ENCODE data around the gene GPR61.

The GPR61 gene

GRCh38 chr1:109529881-109530456 is 9.7 kb upstream of the GPR61 start:
- H3K27me3 ChIP-seq (ENCODE audit: low read depth, low read length) = no peaks in the 10 kb centered on the region
- H3K4me1 ChIP-seq (ENCODE audit: control insufficient read depth in 1 of 2, insufficient read depth in 2 of 2, low read length in 2 of 2) = peaks cover 5 to 15% of the 10 kb centered on the region in 2 donors
- H3K9me3 ChIP-seq (ENCODE audit: control insufficient read depth in 1 of 2, low read length in 2 of 2) = no peaks in the 10 kb centered on the region
- H3K27ac ChIP-seq (ENCODE audit: low read length) = no peak overlapping the region
- no peaks in the 10 kb centered on the region for H3K36me3 ChIP-seq (ENCODE audit: control insufficient read depth in 1 of 2, insufficient read depth in 2 of 2, low read length in 2 of 2)
- H3K4me3 ChIP-seq (ENCODE audit: low read depth in 1 of 2, low read length in 2 of 2) = no peak overlapping the region

DNA sequence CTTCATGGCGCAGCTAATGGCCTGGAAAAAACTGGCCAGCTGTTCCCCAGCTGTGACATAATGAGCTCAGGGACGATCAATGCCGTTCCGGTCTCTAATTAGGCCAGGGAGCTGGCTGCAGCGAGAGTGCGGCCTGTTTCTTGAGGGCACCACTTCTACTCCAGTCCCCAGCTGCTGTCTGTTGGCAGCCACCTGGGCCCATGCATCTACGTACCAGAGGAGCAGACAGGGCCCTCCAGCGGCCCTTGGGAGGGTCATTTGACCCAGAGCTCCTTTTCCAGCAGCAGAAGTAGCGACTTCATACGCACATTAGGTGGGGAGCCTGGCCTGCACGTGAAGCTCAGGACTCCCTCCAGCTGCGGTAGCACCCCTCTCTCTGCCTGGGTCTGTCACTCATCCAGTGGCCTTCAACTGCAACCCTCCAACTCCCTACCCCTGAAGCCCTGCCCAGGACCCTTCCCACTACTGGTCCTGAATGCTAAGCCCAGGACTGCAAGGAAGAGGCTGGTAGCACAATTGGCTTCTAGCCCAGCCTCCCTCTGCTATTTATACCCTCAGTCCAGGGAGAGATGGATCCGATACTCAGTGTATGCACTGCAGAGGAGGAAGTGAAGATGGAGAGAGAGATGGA is 9.1 kb upstream of the GPR61 start:
- no peak overlapping the region for H3K27ac ChIP-seq (ENCODE audit: low read length)
- no peak overlapping the region for H3K4me3 ChIP-seq (ENCODE audit: low read depth in 1 of 2, low read length in 2 of 2)
- H3K36me3 ChIP-seq (ENCODE audit: control insufficient read depth in 1 of 2, insufficient read depth in 2 of 2, low read length in 2 of 2) = no peaks in the 10 kb centered on the region
- H3K9me3 ChIP-seq (ENCODE audit: control insufficient read depth in 1 of 2, low read length in 2 of 2) = no peaks in the 10 kb centered on the region
- H3K4me1 ChIP-seq (ENCODE audit: control insufficient read depth in 1 of 2, insufficient read depth in 2 of 2, low read length in 2 of 2) = peaks cover 7 to 20% of the 10 kb centered on the region in 2 donors
- no peaks in the 10 kb centered on the region for H3K27me3 ChIP-seq (ENCODE audit: low read depth, low read length)

- Histone ChIP-seq H3K27ac (ENCODE audit: low read length) (no peak overlapping the region), H3K9me3 (ENCODE audit: control insufficient read depth in 1 of 2, low read length in 2 of 2) (no peaks in the 10 kb centered on the region), H3K4me1 (ENCODE audit: control insufficient read depth in 1 of 2, insufficient read depth in 2 of 2, low read length in 2 of 2) (peaks cover 8 to 28% of the 10 kb centered on the region in 2 donors), H3K4me3 (ENCODE audit: low read depth in 1 of 2, low read length in 2 of 2) (no peak overlapping the region), H3K27me3 (ENCODE audit: low read depth, low read length) (no peaks in the 10 kb centered on the region), H3K36me3 (ENCODE audit: control insufficient read depth in 1 of 2, insufficient read depth in 2 of 2, low read length in 2 of 2) (no peaks in the 10 kb centered on the region)
Observed at GRCh38 chr1:109531380-109531779, 8.3 kb upstream of the GPR61 start.

DNA sequence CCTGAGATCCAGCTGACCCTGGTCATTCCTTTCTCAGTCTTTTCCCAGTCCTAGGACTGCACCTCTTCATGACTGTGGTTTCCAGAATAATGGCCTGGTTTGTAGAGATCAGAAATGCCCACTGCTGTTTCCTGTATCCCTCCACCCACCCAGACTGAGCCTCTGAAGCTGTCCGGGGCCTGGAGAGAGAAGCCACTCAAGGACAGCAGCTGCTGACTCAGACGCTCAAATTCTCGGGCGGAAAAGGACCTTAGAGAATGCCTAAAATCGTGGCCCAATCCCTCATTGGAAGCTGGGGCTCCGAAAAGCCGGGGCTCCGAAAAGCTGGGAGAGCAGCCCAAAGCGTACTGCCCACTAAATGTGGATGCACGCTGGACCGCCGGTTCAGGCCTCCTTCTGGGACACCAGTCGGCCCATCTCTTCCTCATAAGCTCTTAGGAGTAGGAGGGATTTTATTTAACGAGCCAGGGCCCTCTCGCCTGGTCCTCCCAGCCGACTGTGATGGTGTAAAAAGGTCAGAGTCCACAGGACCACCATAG is 7.8 kb upstream of the GPR61 start:
- Histone ChIP-seq H3K27me3 (ENCODE audit: low read depth, low read length) (no peaks in the 10 kb centered on the region), H3K4me1 (ENCODE audit: control insufficient read depth in 1 of 2, insufficient read depth in 2 of 2, low read length in 2 of 2) (peaks cover 11 to 31% of the 10 kb centered on the region in 2 donors), H3K4me3 (ENCODE audit: low read depth in 1 of 2, low read length in 2 of 2) (peak overlapping the region; percentile 37 to 50), H3K9me3 (ENCODE audit: control insufficient read depth in 1 of 2, low read length in 2 of 2) (no peaks in the 10 kb centered on the region), H3K36me3 (ENCODE audit: control insufficient read depth in 1 of 2, insufficient read depth in 2 of 2, low read length in 2 of 2) (no peaks in the 10 kb centered on the region), H3K27ac (ENCODE audit: low read length) (no peak overlapping the region)

- H3K4me3 ChIP-seq (ENCODE audit: low read depth in 1 of 2, low read length in 2 of 2) = peak overlapping the region; percentile 37 to 50
- H3K36me3 ChIP-seq (ENCODE audit: control insufficient read depth in 1 of 2, insufficient read depth in 2 of 2, low read length in 2 of 2) = no peaks in the 10 kb centered on the region
- no peak overlapping the region for H3K27ac ChIP-seq (ENCODE audit: low read length)
- H3K27me3 ChIP-seq (ENCODE audit: low read depth, low read length) = no peaks in the 10 kb centered on the region
- peaks cover 11 to 31% of the 10 kb centered on the region in 2 donors for H3K4me1 ChIP-seq (ENCODE audit: control insufficient read depth in 1 of 2, insufficient read depth in 2 of 2, low read length in 2 of 2)
- no peaks in the 10 kb centered on the region for H3K9me3 ChIP-seq (ENCODE audit: control insufficient read depth in 1 of 2, low read length in 2 of 2)
Observed at GRCh38 chr1:109532365-109533136, 7.1 kb upstream of the GPR61 start.

- no peaks in the 10 kb centered on the region for H3K9me3 ChIP-seq (ENCODE audit: control insufficient read depth in 1 of 2, low read length in 2 of 2)
- peaks cover 11 to 31% of the 10 kb centered on the region in 2 donors for H3K4me1 ChIP-seq (ENCODE audit: control insufficient read depth in 1 of 2, insufficient read depth in 2 of 2, low read length in 2 of 2)
- H3K27me3 ChIP-seq (ENCODE audit: low read depth, low read length) = no peaks in the 10 kb centered on the region
- H3K27ac ChIP-seq (ENCODE audit: low read length) = no peak overlapping the region
- H3K4me3 ChIP-seq (ENCODE audit: low read depth in 1 of 2, low read length in 2 of 2) = no peak overlapping the region
- no peaks in the 10 kb centered on the region for H3K36me3 ChIP-seq (ENCODE audit: control insufficient read depth in 1 of 2, insufficient read depth in 2 of 2, low read length in 2 of 2)
Observed at GRCh38 chr1:109534307-109534858, 5.3 kb upstream of the GPR61 start.

GRCh38 chr1:109535481-109535880 is 4.2 kb upstream of the GPR61 start:
- peaks cover 11 to 31% of the 10 kb centered on the region in 2 donors for H3K4me1 ChIP-seq (ENCODE audit: control insufficient read depth in 1 of 2, insufficient read depth in 2 of 2, low read length in 2 of 2)
- no peak overlapping the region for H3K27ac ChIP-seq (ENCODE audit: low read length)
- H3K4me3 ChIP-seq (ENCODE audit: low read depth in 1 of 2, low read length in 2 of 2) = no peak overlapping the region

DNA sequence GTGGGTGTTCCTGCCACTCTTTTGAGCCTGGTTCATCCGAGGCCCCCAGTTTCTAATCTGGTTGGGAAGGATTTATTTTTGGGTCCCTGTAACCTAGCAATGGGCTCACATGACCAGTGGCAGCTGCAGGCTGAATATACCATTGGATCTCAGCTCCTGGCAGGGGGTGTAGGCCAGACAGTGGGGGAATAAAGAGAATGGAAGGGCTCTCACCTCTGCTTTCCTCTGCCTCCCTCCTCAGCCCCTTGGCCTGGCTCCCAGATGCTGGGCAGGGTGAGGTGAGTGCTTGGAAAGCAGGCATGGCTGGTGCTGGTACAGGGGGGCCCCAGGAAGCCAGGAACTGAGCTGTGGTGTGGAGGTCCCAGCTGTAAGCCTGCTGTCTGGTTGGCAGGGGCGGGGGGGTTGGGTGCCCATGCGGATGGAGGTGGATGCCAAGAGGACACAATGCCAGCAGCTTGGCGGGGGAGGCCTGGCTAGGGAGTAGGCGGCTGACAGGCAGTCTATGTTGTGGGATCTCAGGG is 3.6 kb upstream of the GPR61 start:
- Histone ChIP-seq H3K9me3 (ENCODE audit: control insufficient read depth in 1 of 2, low read length in 2 of 2) (no peaks in the 10 kb centered on the region), H3K27me3 (ENCODE audit: low read depth, low read length) (no peaks in the 10 kb centered on the region), H3K4me3 (ENCODE audit: low read depth in 1 of 2, low read length in 2 of 2) (no peak overlapping the region), H3K36me3 (ENCODE audit: control insufficient read depth in 1 of 2, insufficient read depth in 2 of 2, low read length in 2 of 2) (no peaks in the 10 kb centered on the region), H3K4me1 (ENCODE audit: control insufficient read depth in 1 of 2, insufficient read depth in 2 of 2, low read length in 2 of 2) (peaks cover 11 to 26% of the 10 kb centered on the region in 2 donors), H3K27ac (ENCODE audit: low read length) (no peak overlapping the region)

More at GRCh38 chr1:109535481-109535880, 4.2 kb upstream of the GPR61 start:
- Histone ChIP-seq H3K36me3 (ENCODE audit: control insufficient read depth in 1 of 2, insufficient read depth in 2 of 2, low read length in 2 of 2) (no peaks in the 10 kb centered on the region), H3K27me3 (ENCODE audit: low read depth, low read length) (no peaks in the 10 kb centered on the region), H3K9me3 (ENCODE audit: control insufficient read depth in 1 of 2, low read length in 2 of 2) (no peaks in the 10 kb centered on the region)

GRCh38 chr1:109537450-109538178 is 2.1 kb upstream of the GPR61 start:
- Histone ChIP-seq H3K36me3 (ENCODE audit: control insufficient read depth in 1 of 2, insufficient read depth in 2 of 2, low read length in 2 of 2) (no peaks in the 10 kb centered on the region), H3K27ac (ENCODE audit: low read length) (no peak overlapping the region), H3K4me1 (ENCODE audit: control insufficient read depth in 1 of 2, insufficient read depth in 2 of 2, low read length in 2 of 2) (peaks cover 9 to 20% of the 10 kb centered on the region in 2 donors), H3K4me3 (ENCODE audit: low read depth in 1 of 2, low read length in 2 of 2) (no peak overlapping the region), H3K27me3 (ENCODE audit: low read depth, low read length) (no peaks in the 10 kb centered on the region), H3K9me3 (ENCODE audit: control insufficient read depth in 1 of 2, low read length in 2 of 2) (no peaks in the 10 kb centered on the region)

DNA sequence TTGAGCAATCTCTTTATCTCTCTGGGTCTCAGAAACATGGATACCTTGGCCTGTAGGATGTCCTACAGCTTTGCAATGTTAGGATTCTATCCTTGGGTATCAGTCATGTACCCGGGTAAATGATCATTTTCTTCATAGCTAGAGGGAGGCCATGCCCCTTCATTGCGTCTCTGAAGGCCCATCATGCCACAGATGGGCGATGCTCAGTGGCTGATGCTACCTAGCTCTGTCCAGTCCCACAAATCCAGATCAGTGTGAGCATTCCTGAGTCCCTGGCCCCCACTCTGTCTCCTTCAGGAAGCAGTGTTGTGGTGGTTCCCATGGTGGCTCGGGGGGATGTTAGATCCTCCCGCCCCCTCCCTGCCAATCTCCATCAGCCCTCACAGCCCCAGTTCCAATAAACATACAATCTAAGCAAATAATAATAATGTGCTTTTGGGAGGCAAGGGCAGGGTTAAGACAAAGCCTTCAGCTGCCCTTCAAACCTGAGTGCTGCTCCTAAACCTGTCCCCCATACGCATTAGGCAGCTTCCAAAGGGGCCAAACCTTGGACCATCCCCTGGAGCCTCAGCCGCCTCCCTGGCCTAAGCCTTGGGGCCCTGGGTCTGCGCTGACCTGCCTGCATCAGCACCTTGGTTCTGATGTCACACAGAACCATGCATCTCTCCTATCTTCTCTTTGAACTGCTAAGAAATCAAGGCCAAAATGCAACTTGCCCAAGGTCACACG is 681 bp upstream of the GPR61 start:
- no peak overlapping the region for H3K27ac ChIP-seq (ENCODE audit: low read length)

More for the DNA sequence above, 681 bp upstream of the GPR61 start:
- Histone ChIP-seq H3K27me3 (ENCODE audit: low read depth, low read length) (no peaks in the 10 kb centered on the region), H3K9me3 (ENCODE audit: control insufficient read depth in 1 of 2, low read length in 2 of 2) (no peaks in the 10 kb centered on the region), H3K36me3 (ENCODE audit: control insufficient read depth in 1 of 2, insufficient read depth in 2 of 2, low read length in 2 of 2) (no peaks in the 10 kb centered on the region), H3K4me3 (ENCODE audit: low read depth in 1 of 2, low read length in 2 of 2) (no peak overlapping the region), H3K4me1 (ENCODE audit: control insufficient read depth in 1 of 2, insufficient read depth in 2 of 2, low read length in 2 of 2) (peaks cover 6 to 16% of the 10 kb centered on the region in 2 donors)
